Skeletal muscle cell (primary cell): ENCODE data around the gene ALX4.

Experiments
- DNase-seq: peaks from one replicate; pipeline ENCODE4 v3.0.0-alpha.2; 2010; ENCODE audit warnings: low read depth
- H3K4me3 ChIP-seq: 2 replicates; pipeline ENCODE4 v1.5.1; 2011; ENCODE audit warnings: low read depth, mild to moderate bottlenecking, control low read depth, low read length, moderate library complexity

Gene ALX4

GRCh38 chr11:44319552-44320288 is 9.8 kb upstream of the ALX4 start:
- no peak overlapping the region for H3K4me3 ChIP-seq
- DNase-seq = no peak

- H3K4me3 ChIP-seq = no peak overlapping the region
- DNase-seq = no peak
These were observed 9.2 kb upstream of the ALX4 start for GRCh38 chr11:44319170-44319551.

GRCh38 chr11:44318369-44318768 is 8.4 kb upstream of the ALX4 start:
- no peak for DNase-seq
- H3K4me3 ChIP-seq = no peak overlapping the region

- H3K4me3 ChIP-seq = peak overlapping the region; percentile 23
- no peak for DNase-seq
These were observed 6.8 kb upstream of the ALX4 start for GRCh38 chr11:44316659-44317240.

GRCh38 chr11:44315947-44316658 is 6.2 kb upstream of the ALX4 start:
- H3K4me3 ChIP-seq = peak overlapping the region; percentile 23
- no peak for DNase-seq

- DNase-seq = no peak
- no peak overlapping the region for H3K4me3 ChIP-seq
These were observed 4.8 kb upstream of the ALX4 start for GRCh38 chr11:44314733-44315132.

GRCh38 chr11:44313761-44314489 is 4.0 kb upstream of the ALX4 start:
- no peak overlapping the region for H3K4me3 ChIP-seq
- no peak for DNase-seq

GRCh38 chr11:44312876-44313275 is 2.9 kb upstream of the ALX4 start:
- H3K4me3 ChIP-seq = no peak overlapping the region
- DNase-seq = no peak

GRCh38 chr11:44311339-44312261 is 1.7 kb upstream of the ALX4 start:
- no peak overlapping the region for H3K4me3 ChIP-seq
- no peak for DNase-seq

- DNase-seq = no peak
These were observed 729 bp upstream of the ALX4 start for GRCh38 chr11:44310463-44311272.

GRCh38 chr11:44310206-44310462 is 195 bp upstream of the ALX4 start:
- H3K4me3 ChIP-seq = peak overlapping the region; percentile 43
- no peak for DNase-seq

More at GRCh38 chr11:44310463-44311272, 729 bp upstream of the ALX4 start:
- no peak overlapping the region for H3K4me3 ChIP-seq

- H3K4me3 ChIP-seq = peak overlapping the region; percentile 39
- DNase-seq = no peak
These were observed 939 bp downstream of the ALX4 start for GRCh38 chr11:44308923-44309477.

- H3K4me3 ChIP-seq = no peak overlapping the region
- DNase-seq = no peak
These were observed 1.6 kb downstream of the ALX4 start for GRCh38 chr11:44308256-44308922.

GRCh38 chr11:44307340-44308099 is 2.4 kb downstream of the ALX4 start:
- DNase-seq = no peak
- H3K4me3 ChIP-seq = no peak overlapping the region

GRCh38 chr11:44306918-44307244 is 3.1 kb downstream of the ALX4 start:
- DNase-seq = no peak
- no peak overlapping the region for H3K4me3 ChIP-seq

GRCh38 chr11:44306052-44306917 is 3.7 kb downstream of the ALX4 start:
- H3K4me3 ChIP-seq = peak overlapping the region; percentile 43

More at GRCh38 chr11:44306052-44306917, 3.7 kb downstream of the ALX4 start:
- no peak for DNase-seq
